ENCODE data around the gene JMY. TPM values are rescaled to one million over a fixed set of nuclear protein-coding genes. Genes with fewer than 3 reads are reported as not detected.

JMY gene
- total and polyA plus RNA-seq, 2 donors (not counting 3 experiments of a cell fraction or from before 2014, with no cell fraction given) = 1.5 to 6.5 TPM

DNA sequence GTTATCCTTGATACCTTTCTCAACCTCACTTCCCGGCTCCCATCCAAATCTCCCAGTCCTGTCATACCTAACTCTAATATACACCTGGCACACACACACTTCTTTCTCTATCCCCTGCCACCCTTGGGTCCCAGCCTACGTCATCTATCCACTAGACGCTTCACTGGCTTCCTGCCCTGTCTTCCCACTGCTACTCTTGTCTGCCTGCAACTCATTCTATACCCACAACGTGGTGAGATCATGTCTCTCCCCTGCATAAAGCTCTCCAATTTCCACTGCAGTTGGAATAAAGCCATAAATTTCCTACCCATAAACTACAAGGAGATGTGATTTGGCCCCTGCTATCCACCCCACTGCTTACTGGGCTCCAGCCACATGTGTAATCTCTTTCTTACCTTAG is 93.5 kb downstream of the JMY start:
- FAIRE-seq = no peak
- DNase-seq (ENCODE audit: low read depth, low spot score) = no peak
- no peak for TF ChIP-seq POLR2AphosphoS5 (IDR thresholded peaks at IDR 0.05; ENCODE audit: insufficient read depth, low read depth, low read length)
- no peak for TF ChIP-seq JUN (IDR thresholded peaks at IDR 0.05; ENCODE audit: borderline replicate concordance, insufficient read depth, insufficient read length, low read depth)
- TF ChIP-seq FOS (IDR thresholded peaks at IDR 0.05; ENCODE audit: borderline replicate concordance, insufficient read depth, low read length) = no peak
- no peak for TF ChIP-seq CTCF (IDR thresholded peaks at IDR 0.05; ENCODE audit: extremely low read depth in 1 of 2, insufficient read depth in 1 of 2, low read depth in 1 of 2, low read length in 2 of 2)
- TF ChIP-seq POLR2A (IDR thresholded peaks at IDR 0.05; ENCODE audit: low read depth, low read length) = no peak
- TF ChIP-seq GATA2 (IDR thresholded peaks at IDR 0.05; ENCODE audit: insufficient read depth, insufficient read length, low read depth, low read length) = no peak
- TF ChIP-seq MAX (IDR thresholded peaks at IDR 0.05; ENCODE audit: insufficient read depth, insufficient read length) = no peak
- TF ChIP-seq MYC (IDR thresholded peaks at IDR 0.05; ENCODE audit: low read depth, low read length) = no peak
- TF ChIP-seq EZH2 (IDR thresholded peaks at IDR 0.05; ENCODE audit: borderline replicate concordance, low read depth, low read length, severe bottlenecking) = no peak
- no TSS peak for BruUV-seq (replicated peaks)
- Histone ChIP-seq H3K9me1 (replicated peaks; ENCODE audit: control insufficient read depth, extremely low read depth, insufficient read depth, low read length) (no peaks in the 10 kb centered on the region), H3K9me3 (replicated peaks; ENCODE audit: control insufficient read depth, insufficient read depth, low read length) (no peaks in the 10 kb centered on the region), H3K4me1 (ENCODE audit: control insufficient read depth, extremely low read depth, insufficient read depth, low read length) (no peaks in the 10 kb centered on the region), H3K27me3 (ENCODE audit: control insufficient read depth in 2 of 2, insufficient read depth in 2 of 2, low read length in 2 of 2) (no peaks in the 10 kb centered on the region), H3K27ac (ENCODE audit: insufficient read depth, low read depth, low read length) (no peak overlapping the region), H3K9ac (replicated peaks; ENCODE audit: extremely low read depth, insufficient read depth, low read length) (no peak overlapping the region), H3K36me3 (ENCODE audit: control insufficient read depth in 2 of 2, extremely low read depth in 1 of 2, insufficient read depth in 2 of 2, low read length in 2 of 2) (no peaks in the 10 kb centered on the region), H2AFZ (ENCODE audit: low read depth, low read length) (no peak overlapping the region), H3K4me3 (replicated peaks in 1 of 3; ENCODE audit: insufficient read depth in 1 of 3, low read depth in 1 of 3, low read length in 3 of 3) (no peak overlapping the region), H3K4me2 (ENCODE audit: insufficient read depth, low read length) (no peak overlapping the region), H4K20me1 (replicated peaks; ENCODE audit: control insufficient read depth, extremely low read depth, insufficient read depth, low read length) (no peaks in the 10 kb centered on the region), H3K79me2 (ENCODE audit: control insufficient read depth, insufficient read depth, low read length) (no peaks in the 10 kb centered on the region)
- dilution Hi-C loops (cut with MboI; ENCODE audit: extremely low pct_ligation_motif_present, low sequenced_read_pairs) (no loop called here), intact Hi-C loops (cut with micrococcal nuclease) (no loop called here)
- CTCF ChIA-PET = no interaction called here
- POLR2A ChIA-PET = no interaction called here
